Cerebellar cortex (tissue), 1 donor: ENCODE results near the gene CIBAR2.

Experiments
- DNase-seq: peaks from one replicate; pipeline ENCODE4 v3.0.0-alpha.2; 2015; ENCODE audit warnings: low spot score

Gene CIBAR2

DNA sequence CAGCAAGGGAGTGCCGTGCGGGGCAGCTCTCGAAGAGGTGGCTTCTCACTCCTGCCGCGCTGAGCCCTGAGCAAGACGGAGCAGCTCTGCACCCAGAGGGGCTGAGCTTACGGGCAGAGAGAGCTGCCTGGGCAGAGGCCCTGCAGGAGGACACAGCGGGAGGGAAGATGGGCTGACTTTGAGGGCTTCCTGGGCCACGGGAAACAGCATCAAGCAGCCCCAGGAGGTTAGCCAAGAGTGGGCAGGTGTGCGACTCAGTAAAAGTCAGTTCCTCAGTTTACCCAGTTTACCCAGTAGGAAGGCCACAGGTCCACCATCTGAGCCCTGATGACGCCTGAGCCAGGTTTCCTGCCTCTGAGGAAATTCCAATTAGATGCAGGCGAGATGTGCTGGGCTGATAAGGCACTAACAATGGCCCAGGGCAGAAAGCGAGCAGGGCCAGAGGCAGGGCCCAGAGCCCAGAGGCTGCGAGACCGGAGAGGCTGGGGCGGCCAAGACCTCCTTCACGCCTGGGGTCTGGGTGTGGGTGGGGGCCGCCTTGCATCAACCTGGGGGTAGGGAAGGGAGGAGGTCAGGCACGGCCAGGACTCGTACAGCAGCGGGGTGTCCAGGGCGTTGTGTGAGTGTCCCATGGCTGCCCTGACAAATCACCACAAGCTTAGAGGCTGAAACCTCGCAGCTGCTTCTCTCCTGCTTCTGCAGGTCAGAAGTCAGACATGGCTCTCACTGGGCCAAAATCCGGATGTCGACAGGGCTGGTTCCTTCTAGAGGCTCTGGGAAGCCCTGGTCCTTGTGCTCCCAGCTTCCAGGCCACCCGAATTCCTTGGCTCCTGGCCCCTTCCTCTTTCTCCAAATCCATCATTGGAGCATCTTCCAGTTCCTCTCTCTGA lies 32.0 kb upstream of the CIBAR2 start:
- DNase-seq = no peak

- no peak for DNase-seq
These were observed 30.5 kb upstream of the CIBAR2 start for GRCh38 chr16:85142771-85143211.

GRCh38 chr16:85142129-85142513 lies 29.8 kb upstream of the CIBAR2 start:
- no peak for DNase-seq

GRCh38 chr16:85141491-85142128 lies 29.3 kb upstream of the CIBAR2 start:
- no peak for DNase-seq

GRCh38 chr16:85140455-85141012 lies 28.3 kb upstream of the CIBAR2 start:
- no peak for DNase-seq

GRCh38 chr16:85139881-85140339 lies 27.6 kb upstream of the CIBAR2 start:
- DNase-seq = no peak

- DNase-seq = no peak
These were observed 26.8 kb upstream of the CIBAR2 start for GRCh38 chr16:85138825-85139627.

GRCh38 chr16:85138073-85138824 lies 26.0 kb upstream of the CIBAR2 start:
- DNase-seq = no peak

GRCh38 chr16:85137323-85138072 lies 25.2 kb upstream of the CIBAR2 start:
- peak; percentile 55 for DNase-seq

- DNase-seq = no peak
These were observed 24.5 kb upstream of the CIBAR2 start for GRCh38 chr16:85136702-85137322.

DNA sequence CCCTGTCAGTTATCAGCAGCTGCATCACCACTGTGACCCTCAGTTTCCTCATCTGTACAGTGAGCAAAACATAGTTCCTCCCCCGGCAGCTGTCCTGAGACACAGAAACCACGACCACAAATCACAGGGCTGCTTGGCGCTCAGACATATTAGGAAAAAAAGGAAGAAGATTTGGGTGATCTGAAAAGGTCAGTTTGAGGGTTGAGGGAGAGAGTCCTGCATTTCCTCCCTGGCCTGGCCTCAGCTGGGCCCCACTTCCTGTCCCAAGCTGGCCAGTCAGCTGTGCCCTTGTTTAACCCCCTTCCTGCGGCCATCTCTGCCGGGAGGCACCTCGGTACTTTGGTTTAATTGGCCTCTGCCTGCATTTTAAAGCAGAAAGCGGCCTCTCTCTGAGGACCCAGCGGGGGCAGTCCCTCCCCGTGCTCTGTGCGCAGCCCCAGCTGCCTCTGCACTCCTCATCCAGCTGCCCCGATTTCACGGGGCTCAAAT lies 24.0 kb upstream of the CIBAR2 start:
- DNase-seq = no peak

GRCh38 chr16:85134789-85135142 lies 22.5 kb upstream of the CIBAR2 start:
- no peak for DNase-seq

DNA sequence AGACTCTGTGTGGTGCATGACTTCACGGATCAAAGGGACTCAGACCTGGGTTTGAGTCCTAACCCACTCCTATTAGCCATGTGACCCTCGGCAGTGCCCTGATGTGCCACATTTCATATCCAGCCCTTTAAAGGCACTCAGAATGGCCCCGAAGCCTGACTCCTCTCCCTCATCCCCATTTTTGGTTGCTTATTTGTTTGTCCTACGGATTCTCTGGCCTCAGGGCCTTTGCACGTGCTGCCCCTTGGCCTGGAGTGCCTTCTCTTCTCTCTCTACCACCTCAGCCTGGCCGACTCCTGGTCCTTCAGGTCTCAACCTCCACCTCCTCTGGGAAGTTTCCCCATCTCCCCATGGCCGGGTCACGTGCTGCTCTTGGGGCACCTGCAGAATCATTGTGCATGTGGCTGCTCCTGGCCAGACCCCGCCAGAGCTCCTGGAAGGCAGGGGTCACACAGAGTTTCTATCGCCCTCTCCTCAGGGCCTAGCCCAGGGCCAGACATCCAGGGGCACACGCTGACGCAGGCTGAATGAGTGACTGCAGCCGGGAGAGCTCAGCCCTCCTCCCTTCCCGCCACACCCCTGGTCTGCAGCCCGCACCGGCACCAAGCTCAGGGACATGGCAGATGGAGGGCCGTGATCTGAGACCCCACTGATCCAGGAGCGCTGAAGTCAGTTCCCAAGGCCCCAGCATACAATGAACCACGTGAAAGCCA lies 22.0 kb upstream of the CIBAR2 start:
- DNase-seq = no peak

- DNase-seq = no peak
These were observed 21.0 kb upstream of the CIBAR2 start for GRCh38 chr16:85133290-85133599.

- DNase-seq = no peak
These were observed 20.4 kb upstream of the CIBAR2 start for GRCh38 chr16:85132456-85133289.

DNA sequence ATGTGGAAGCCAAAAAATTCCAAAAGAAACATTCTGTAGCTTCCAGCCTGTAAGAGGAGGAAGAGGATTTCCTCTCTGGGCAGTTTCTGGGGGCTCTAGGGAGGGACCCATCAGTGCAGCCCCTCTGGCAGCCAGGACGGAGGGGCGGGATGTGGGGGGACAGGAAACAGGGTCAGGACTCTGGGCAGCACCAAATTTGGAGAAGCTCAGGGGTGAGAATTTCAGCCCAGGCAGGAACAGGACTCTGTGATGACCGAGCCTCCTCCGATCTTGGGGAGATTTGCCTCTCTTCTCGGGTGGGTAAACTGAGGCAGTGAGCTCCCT lies 18.4 kb upstream of the CIBAR2 start:
- DNase-seq = no peak

DNA sequence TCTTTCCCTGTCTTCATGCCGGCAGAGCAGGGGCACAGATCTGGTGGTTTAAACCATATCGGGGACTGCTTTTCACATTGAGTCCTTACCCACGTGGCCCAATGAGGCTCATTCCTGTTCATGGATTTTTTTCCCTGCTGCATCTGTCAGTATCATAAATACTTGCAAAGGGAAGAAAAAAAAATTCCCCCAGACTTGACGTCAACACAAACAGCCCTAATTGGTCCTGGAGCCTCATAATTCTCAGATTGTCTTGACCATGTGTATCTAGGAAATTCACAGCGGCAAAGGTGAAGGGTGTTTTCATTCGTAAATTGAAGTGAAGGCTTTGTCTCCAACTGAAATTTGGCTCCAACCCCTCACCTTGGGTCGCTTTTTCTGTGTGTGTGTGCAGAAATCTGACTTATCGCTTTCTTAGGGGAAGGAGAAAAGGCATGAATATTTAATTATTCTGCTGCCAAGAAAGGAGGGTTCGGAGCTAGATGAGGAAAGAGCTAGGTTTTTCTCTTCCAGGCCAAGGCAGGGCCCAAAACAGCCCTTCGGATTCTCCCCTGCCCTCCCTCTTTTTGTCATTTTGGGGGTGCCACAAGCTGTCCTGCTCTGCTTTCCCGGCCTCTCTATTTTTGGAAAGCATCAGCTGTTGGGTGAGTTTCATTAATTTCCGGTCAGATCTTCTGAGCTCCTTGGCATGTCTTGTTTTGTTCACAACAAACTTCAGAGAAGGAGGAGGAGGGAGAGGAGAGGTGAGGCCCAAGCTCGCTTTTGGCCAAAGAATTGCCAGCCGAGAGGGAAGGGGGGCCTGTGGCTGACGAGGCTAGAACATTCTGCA lies 17.8 kb upstream of the CIBAR2 start:
- DNase-seq = no peak
